PC-9 (cell line): ENCODE data around the gene BHLHE40.

Experiments used
- CTCF ChIP-seq: fragments of 200-600 bp; sonication (generic); conservative IDR thresholded peaks from 2 replicates; pipeline ENCODE4 v1.6.1; 2017; ENCODE audit warnings: mixed run types, antibody characterized with exemption, mild to moderate bottlenecking, moderate library complexity
- EZH2 ChIP-seq: fragments of 200-600 bp; sonication (generic); IDR thresholded peaks from 2 replicates; pipeline ENCODE4 v1.8.0; 2017; ENCODE audit warnings: antibody characterized with exemption, low read depth

DNA sequence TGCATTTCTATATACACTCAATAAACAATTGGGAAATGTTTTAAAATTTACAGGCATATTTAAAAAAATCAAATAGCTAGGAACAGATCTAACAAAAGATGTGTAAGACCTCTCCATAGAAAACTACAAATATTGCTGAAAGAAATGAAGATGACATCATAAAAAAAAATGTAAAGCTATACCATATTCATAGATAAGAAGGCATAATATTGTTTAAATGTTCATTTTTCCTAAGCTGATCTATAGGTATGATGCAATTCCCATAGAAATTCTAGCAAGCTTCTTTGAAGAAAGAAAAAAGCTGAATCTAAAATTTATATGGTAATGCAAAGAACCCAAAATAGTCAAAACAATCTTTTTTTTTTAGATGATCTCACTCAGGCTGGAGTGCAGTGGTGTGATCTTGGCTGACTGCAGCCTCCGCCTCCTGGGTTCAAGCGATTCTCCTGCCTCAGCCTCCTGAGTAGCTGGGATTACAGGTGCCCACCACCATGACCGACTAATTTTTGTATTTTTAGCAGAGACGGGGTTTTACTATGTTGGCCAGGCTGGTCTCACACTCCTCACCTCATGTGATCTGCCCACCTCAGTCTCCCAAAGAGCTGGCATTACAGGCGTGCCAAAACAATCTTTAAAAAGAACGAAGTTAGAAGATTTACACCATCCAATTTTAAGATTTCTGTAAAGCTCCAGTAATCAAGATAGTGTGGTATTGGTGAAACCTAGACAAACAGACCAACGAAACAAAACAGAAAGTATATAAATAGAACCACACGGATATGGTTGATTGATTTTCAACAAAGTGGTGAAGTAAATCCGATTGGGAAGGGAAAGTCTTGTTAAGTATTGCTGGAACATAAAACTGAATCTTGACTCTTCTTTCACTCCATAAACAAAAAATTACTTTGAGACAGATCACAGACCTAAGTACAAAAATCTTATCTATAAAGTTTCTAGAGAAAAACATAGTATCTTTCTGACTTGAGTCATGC, 6.3 kb upstream of the BHLHE40 start:
- TF ChIP-seq CTCF (no peak), EZH2 (no peak)
